Measurements from ENCODE around the gene VAT1L. TPM values are rescaled to one million over a fixed set of nuclear protein-coding genes. Genes with fewer than 3 reads are reported as not detected.

VAT1L gene
- polyA plus RNA-seq (2013) = not detected

- CTCF ChIA-PET = no interaction called here
- H3K9me3 ChIP-seq (ENCODE audit: control extremely low read depth in 1 of 5, control insufficient read depth in 4 of 5, insufficient read depth in 2 of 5, low read depth in 1 of 5, low read length in 4 of 5) = no peaks in the 10 kb centered on the region
- peaks cover 0 to 16% (median 7%) of the 10 kb centered on the region in 4 experiments for H3K4me1 ChIP-seq (ENCODE audit: control extremely low read depth in 1 of 4, control insufficient read depth in 4 of 4, insufficient read depth in 4 of 4, low read length in 3 of 4)
- H3K27me3 ChIP-seq (replicated peaks in 2 of 5; ENCODE audit: control insufficient read depth in 4 of 5, insufficient read depth in 5 of 5, low read length in 4 of 5) = peaks cover 21 to 76% (median 30%) of the 10 kb centered on the region in 5 experiments
- no peaks in the 10 kb centered on the region for H3K36me3 ChIP-seq (ENCODE audit: control insufficient read depth in 4 of 4, insufficient read depth in 4 of 4, low read length in 3 of 4)
- H3K27ac ChIP-seq (ENCODE audit: insufficient read depth in 1 of 2, low read depth in 1 of 2, low read length in 2 of 2, poor library complexity in 1 of 2, severe bottlenecking in 2 of 2) = no peak within 1 kb of the TSS
- WGBS (ENCODE audit: insufficient coverage) = under 1% methylated on average over 61 of the region's 78 CpGs
- POLR2A ChIA-PET = no interaction called here
- H3K4me3 ChIP-seq (ENCODE audit: control insufficient read depth in 1 of 7, extremely low read depth in 1 of 7, insufficient read depth in 4 of 7, low read depth in 2 of 7, low read length in 6 of 7) = peak within 1 kb of the TSS in 5 of 7 experiments; percentile 31 to 70 (median 36)
- peak; percentile 19 to 30 (median 24) for DNase-seq
Observed at GRCh38 chr16:77788181-77789084, at the start of gene VAT1L. Gene VAT1L (plus strand): TSS chr16:77788564. CDS start chr16:77788683, 119 bp downstream.

- CTCF ChIA-PET = interaction anchor here (0.6 kb wide), 1 partner anchor 1079 kb away, joined by 3 read pairs; no protein-coding TSS in a partner anchor
- POLR2A ChIA-PET = no interaction called here
- H3K4me1 ChIP-seq (ENCODE audit: control extremely low read depth in 1 of 4, control insufficient read depth in 4 of 4, insufficient read depth in 4 of 4, low read length in 3 of 4) = no peaks in the 10 kb centered on the region
Observed at GRCh38 chr16:77738706-77739558, 49.4 kb upstream of the VAT1L start.

GRCh38 chr16:77739559-77739892, 48.8 kb upstream of the VAT1L start:
- Histone ChIP-seq H3K27me3 (replicated peaks in 2 of 5; ENCODE audit: control insufficient read depth in 4 of 5, insufficient read depth in 5 of 5, low read length in 4 of 5) (no peaks in the 10 kb centered on the region), H3K9me3 (ENCODE audit: control extremely low read depth in 1 of 5, control insufficient read depth in 4 of 5, insufficient read depth in 2 of 5, low read depth in 1 of 5, low read length in 4 of 5) (peaks cover 0 to 4% (median 0%) of the 10 kb centered on the region in 5 experiments), H3K36me3 (ENCODE audit: control insufficient read depth in 4 of 4, insufficient read depth in 4 of 4, low read length in 3 of 4) (no peaks in the 10 kb centered on the region), H3K27ac (ENCODE audit: insufficient read depth in 1 of 2, low read depth in 1 of 2, low read length in 2 of 2, poor library complexity in 1 of 2, severe bottlenecking in 2 of 2) (no peak overlapping the region), H3K4me1 (ENCODE audit: control extremely low read depth in 1 of 4, control insufficient read depth in 4 of 4, insufficient read depth in 4 of 4, low read length in 3 of 4) (no peaks in the 10 kb centered on the region), H3K4me3 (ENCODE audit: control insufficient read depth in 1 of 7, extremely low read depth in 1 of 7, insufficient read depth in 4 of 7, low read depth in 2 of 7, low read length in 6 of 7) (no peak overlapping the region)
- ChIA-PET CTCF (interaction anchor here (0.6 kb wide), 1 partner anchor 1079 kb away, joined by 3 read pairs; no protein-coding TSS in a partner anchor), POLR2A (no interaction called here)
- no peak for DNase-seq
- WGBS (ENCODE audit: insufficient coverage) = 100% methylated on average over 1 of the region's 1 CpG

More at GRCh38 chr16:77738706-77739558, 49.4 kb upstream of the VAT1L start:
- 100% methylated on average over 7 of the region's 10 CpGs for WGBS (ENCODE audit: insufficient coverage)
- H3K27me3 ChIP-seq (replicated peaks in 2 of 5; ENCODE audit: control insufficient read depth in 4 of 5, insufficient read depth in 5 of 5, low read length in 4 of 5) = no peaks in the 10 kb centered on the region
- H3K9me3 ChIP-seq (ENCODE audit: control extremely low read depth in 1 of 5, control insufficient read depth in 4 of 5, insufficient read depth in 2 of 5, low read depth in 1 of 5, low read length in 4 of 5) = peaks cover 0 to 4% (median 0%) of the 10 kb centered on the region in 5 experiments
- no peak overlapping the region for H3K4me3 ChIP-seq (ENCODE audit: control insufficient read depth in 1 of 7, extremely low read depth in 1 of 7, insufficient read depth in 4 of 7, low read depth in 2 of 7, low read length in 6 of 7)
- no peak overlapping the region for H3K27ac ChIP-seq (ENCODE audit: insufficient read depth in 1 of 2, low read depth in 1 of 2, low read length in 2 of 2, poor library complexity in 1 of 2, severe bottlenecking in 2 of 2)
- no peaks in the 10 kb centered on the region for H3K36me3 ChIP-seq (ENCODE audit: control insufficient read depth in 4 of 4, insufficient read depth in 4 of 4, low read length in 3 of 4)
- DNase-seq = no peak

- Histone ChIP-seq H3K4me3 (ENCODE audit: control insufficient read depth in 1 of 7, extremely low read depth in 1 of 7, insufficient read depth in 4 of 7, low read depth in 2 of 7, low read length in 6 of 7) (no peak overlapping the region), H3K27ac (ENCODE audit: insufficient read depth in 1 of 2, low read depth in 1 of 2, low read length in 2 of 2, poor library complexity in 1 of 2, severe bottlenecking in 2 of 2) (no peak overlapping the region), H3K27me3 (replicated peaks in 2 of 5; ENCODE audit: control insufficient read depth in 4 of 5, insufficient read depth in 5 of 5, low read length in 4 of 5) (peaks cover 0 to 4% (median 0%) of the 10 kb centered on the region in 5 experiments), H3K4me1 (ENCODE audit: control extremely low read depth in 1 of 4, control insufficient read depth in 4 of 4, insufficient read depth in 4 of 4, low read length in 3 of 4) (no peaks in the 10 kb centered on the region), H3K36me3 (ENCODE audit: control insufficient read depth in 4 of 4, insufficient read depth in 4 of 4, low read length in 3 of 4) (no peaks in the 10 kb centered on the region), H3K9me3 (ENCODE audit: control extremely low read depth in 1 of 5, control insufficient read depth in 4 of 5, insufficient read depth in 2 of 5, low read depth in 1 of 5, low read length in 4 of 5) (no peaks in the 10 kb centered on the region)
- ChIA-PET POLR2A (no interaction called here), CTCF (no interaction called here)
- DNase-seq = no peak
- WGBS (ENCODE audit: insufficient coverage) = 98% methylated on average over 4 of the region's 4 CpGs
Observed at GRCh38 chr16:77744141-77744540, 44.2 kb upstream of the VAT1L start.

GRCh38 chr16:77745972-77746371, 42.4 kb upstream of the VAT1L start:
- H3K9me3 ChIP-seq (ENCODE audit: control extremely low read depth in 1 of 5, control insufficient read depth in 4 of 5, insufficient read depth in 2 of 5, low read depth in 1 of 5, low read length in 4 of 5) = peaks cover 0 to 2% (median 0%) of the 10 kb centered on the region in 5 experiments
- ChIA-PET CTCF (no interaction called here), POLR2A (interaction anchor here (0.6 kb wide), 1 partner anchor 9 kb away, joined by 3 read pairs; no protein-coding TSS in a partner anchor)
- H3K36me3 ChIP-seq (ENCODE audit: control insufficient read depth in 4 of 4, insufficient read depth in 4 of 4, low read length in 3 of 4) = no peaks in the 10 kb centered on the region
- H3K4me1 ChIP-seq (ENCODE audit: control extremely low read depth in 1 of 4, control insufficient read depth in 4 of 4, insufficient read depth in 4 of 4, low read length in 3 of 4) = no peaks in the 10 kb centered on the region
- WGBS (ENCODE audit: insufficient coverage) = no CpG with 5 or more reads among the region's 1 CpG
- no peak for DNase-seq
- H3K27ac ChIP-seq (ENCODE audit: insufficient read depth in 1 of 2, low read depth in 1 of 2, low read length in 2 of 2, poor library complexity in 1 of 2, severe bottlenecking in 2 of 2) = no peak overlapping the region
- no peak overlapping the region for H3K4me3 ChIP-seq (ENCODE audit: control insufficient read depth in 1 of 7, extremely low read depth in 1 of 7, insufficient read depth in 4 of 7, low read depth in 2 of 7, low read length in 6 of 7)
- H3K27me3 ChIP-seq (replicated peaks in 2 of 5; ENCODE audit: control insufficient read depth in 4 of 5, insufficient read depth in 5 of 5, low read length in 4 of 5) = peaks cover 0 to 4% (median under 1%) of the 10 kb centered on the region in 5 experiments

- WGBS (ENCODE audit: insufficient coverage) = 84% methylated on average over 7 of the region's 7 CpGs
- Histone ChIP-seq H3K9me3 (ENCODE audit: control extremely low read depth in 1 of 5, control insufficient read depth in 4 of 5, insufficient read depth in 2 of 5, low read depth in 1 of 5, low read length in 4 of 5) (peaks cover 0 to 2% (median 0%) of the 10 kb centered on the region in 5 experiments), H3K4me3 (ENCODE audit: control insufficient read depth in 1 of 7, extremely low read depth in 1 of 7, insufficient read depth in 4 of 7, low read depth in 2 of 7, low read length in 6 of 7) (no peak overlapping the region), H3K36me3 (ENCODE audit: control insufficient read depth in 4 of 4, insufficient read depth in 4 of 4, low read length in 3 of 4) (no peaks in the 10 kb centered on the region), H3K4me1 (ENCODE audit: control extremely low read depth in 1 of 4, control insufficient read depth in 4 of 4, insufficient read depth in 4 of 4, low read length in 3 of 4) (no peaks in the 10 kb centered on the region), H3K27me3 (replicated peaks in 2 of 5; ENCODE audit: control insufficient read depth in 4 of 5, insufficient read depth in 5 of 5, low read length in 4 of 5) (peaks cover 0 to 5% (median 4%) of the 10 kb centered on the region in 5 experiments), H3K27ac (ENCODE audit: insufficient read depth in 1 of 2, low read depth in 1 of 2, low read length in 2 of 2, poor library complexity in 1 of 2, severe bottlenecking in 2 of 2) (no peak overlapping the region)
- no peak for DNase-seq
- ChIA-PET CTCF (interaction anchor here (1.1 kb wide), 1 partner anchor 12 kb away, joined by 3 read pairs; no protein-coding TSS in a partner anchor), POLR2A (no interaction called here)
Observed at GRCh38 chr16:77748421-77749005, 39.9 kb upstream of the VAT1L start.
